NCI-H1417 (cell line): ENCODE data around the gene IPO4.
"Not testable (repeated sequence)": the region's sequence is repeated elsewhere in the genome, so short reads cannot be mapped to it uniquely, and the experiment has no call there.

Experiments used
- DNase-seq, 3 experiments: peaks; one replicate each; lab custom pipeline; 2025; lab: John Stamatoyannopoulos, UW

The IPO4 gene

DNA sequence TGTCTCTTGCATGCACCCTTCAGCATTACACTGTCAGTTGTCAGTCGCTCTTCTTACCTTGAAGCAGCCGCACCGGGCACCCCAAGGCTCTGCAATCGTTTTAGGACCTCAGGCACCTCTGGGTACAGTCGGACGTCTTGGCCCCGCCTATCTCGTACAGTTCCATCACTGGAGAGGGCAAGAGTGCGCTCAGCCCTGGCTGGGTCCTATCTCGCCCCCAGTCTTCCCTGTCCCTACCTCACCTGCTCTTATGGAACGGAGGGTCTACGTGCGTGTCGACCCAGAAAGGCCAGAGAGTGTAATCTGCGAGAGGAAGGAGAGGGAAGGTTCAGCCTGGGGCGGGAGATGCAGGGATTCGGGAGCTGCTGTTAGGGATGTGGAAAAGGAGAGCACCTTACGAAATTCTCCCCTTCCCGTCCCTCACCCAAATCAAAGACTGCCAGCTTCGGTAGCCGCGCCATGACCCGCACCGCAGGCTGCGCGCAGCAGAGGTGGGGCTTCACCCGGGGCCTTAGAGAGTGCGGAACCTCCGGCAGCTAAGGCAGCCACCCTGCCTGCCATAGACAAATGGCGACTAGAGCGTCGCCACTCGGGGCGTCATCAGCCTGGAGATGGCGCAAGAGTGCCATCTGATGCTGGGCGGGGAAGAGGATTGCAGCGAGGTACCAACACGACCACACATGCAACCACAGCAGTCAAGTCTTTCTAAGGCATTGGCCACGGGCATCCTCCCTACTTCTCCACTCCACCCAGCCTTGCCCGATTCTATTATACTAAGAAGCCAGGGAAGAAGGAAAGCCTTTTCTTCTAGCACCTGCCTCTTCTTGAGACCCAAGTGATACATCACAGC, 27.1 kb upstream of the IPO4 start, which contains the start of gene MDP1:
Gene MDP1, minus strand, starts transcription at position 572 of the 850 bp plus-strand sequence. Its CDS starts 111 bp downstream, at position 461.
- peak; percentile 89 to 94 (median 90) for DNase-seq

- DNase-seq: peak in 1 of 3 experiments; percentile 45
These were observed 25.4 kb upstream of the IPO4 start for GRCh38 chr14:24213866-24214662.

- peak; percentile 95 to 98 (median 98) for DNase-seq
These were observed 24.6 kb upstream of the IPO4 start, which contains the start of gene CHMP4A for GRCh38 chr14:24212924-24213865. Gene CHMP4A (minus strand): TSS chr14:24213488. CDS start chr14:24213439, 49 bp downstream.

GRCh38 chr14:24211311-24211710, 22.7 kb upstream of the IPO4 start:
- no peak for DNase-seq

GRCh38 chr14:24207625-24208024, 19.0 kb upstream of the IPO4 start:
- DNase-seq: no peak

GRCh38 chr14:24207104-24207551, 18.5 kb upstream of the IPO4 start:
- DNase-seq: no peak

DNA sequence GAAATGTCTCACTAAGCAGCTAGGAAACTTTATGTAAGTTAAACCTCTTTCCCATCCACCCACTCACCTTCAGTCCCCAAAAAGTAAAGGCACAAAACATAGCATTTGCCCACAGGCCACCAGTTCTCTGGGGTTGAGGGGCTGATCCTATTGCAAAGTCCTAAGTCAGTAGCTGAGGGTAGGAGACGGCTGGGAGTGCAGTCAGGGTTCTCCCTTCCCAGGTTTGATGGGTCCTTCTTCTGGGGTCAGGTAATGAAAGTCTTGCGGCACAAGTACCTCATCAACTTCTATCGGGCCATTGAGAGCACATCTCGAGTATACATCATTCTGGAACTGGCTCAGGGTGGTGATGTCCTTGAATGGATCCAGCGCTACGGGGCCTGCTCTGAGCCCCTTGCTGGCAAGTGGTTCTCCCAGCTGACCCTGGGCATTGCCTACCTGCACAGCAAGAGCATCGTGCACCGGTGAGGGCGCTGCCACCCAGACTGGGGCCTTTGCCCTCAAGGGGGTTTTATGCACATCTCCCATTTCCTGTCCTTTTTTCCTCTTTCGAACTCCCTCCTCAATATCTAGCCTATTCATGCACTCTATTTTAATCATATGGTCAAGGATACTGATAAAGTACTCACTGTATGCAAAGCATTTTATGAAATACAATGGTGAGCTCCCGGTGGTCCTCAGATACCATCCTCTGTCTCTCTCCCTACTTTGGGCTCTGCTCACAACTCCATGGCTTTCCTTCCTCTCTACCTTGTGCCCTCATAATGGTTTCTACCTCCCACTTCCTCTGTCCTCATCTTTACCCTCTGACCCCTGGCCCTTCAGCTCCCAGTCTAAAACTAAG, 17.9 kb upstream of the IPO4 start:
- no peak for DNase-seq

DNA sequence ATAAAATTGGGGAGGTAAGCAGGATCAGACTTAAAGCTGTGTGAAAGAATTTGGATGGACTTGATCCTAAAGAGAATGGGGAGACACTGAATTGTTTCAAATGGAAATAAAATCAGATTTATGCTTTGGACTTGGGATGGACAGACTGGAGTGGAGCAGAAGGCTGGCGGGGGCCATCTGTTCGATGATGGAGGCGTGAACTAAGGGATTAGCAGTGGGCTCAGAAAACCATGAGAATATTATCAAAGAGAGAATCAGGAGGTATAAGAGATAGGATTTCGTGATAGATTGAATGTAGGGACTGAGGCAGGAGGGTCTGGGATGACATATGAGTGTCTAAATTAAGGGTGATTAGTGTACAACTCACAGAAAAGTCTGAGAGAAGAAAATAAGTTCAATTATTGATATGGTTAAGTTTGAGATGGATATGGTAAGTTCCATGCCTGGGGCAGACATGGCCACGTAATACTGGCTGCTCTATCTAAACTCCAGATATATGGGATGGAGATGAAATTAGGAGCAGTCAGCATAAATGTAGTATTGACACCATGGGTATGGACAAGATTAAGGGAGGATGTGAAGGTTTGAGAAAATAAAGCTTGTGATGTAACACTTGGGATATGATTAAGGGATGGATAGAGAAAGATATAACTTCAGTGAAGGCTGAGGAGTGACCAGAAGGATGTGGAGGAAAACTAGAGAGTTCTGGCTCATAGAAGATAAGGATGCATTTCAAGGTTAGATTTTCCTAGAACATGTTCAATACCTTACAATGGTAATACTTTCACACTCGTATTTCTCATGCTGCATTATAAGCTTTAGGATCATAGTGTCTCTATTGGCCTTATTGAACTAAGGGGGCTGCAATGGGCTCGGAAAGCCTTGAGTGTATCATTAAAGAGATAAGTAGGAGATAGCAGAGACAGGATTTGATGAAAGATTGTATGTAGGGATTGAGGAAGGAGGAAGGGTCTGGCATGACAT, 15.8 kb upstream of the IPO4 start:
- DNase-seq: no peak

DNA sequence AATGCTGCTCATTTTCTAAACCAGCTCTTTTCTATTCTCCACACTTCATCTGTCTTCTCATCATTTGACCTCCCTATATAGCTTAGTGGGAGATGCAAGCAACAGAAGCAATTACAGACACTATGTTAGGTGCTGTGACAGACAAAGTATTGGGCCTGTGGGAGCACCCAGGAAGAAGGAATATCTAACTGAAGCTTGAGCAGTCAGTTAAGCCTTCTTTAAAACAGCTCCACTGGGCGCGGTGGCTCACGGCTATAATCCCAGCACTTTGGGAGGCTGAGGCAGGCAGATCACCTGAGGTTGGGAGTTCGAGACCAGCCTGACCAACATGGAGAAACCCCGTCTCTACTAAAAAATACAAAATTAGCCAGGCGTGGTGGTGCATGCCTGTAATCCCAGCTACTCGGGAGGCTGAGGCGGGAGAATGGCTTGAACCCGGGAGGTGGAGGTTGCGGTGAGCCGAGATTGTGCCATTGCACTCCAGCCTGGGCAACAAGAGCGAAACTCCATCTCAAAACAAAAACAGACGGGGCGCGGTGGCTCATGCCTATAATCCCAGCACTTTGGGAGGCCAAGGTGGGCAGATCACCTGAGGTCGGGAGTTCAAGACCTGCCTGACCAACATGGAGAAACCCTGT, 14.8 kb upstream of the IPO4 start:
- DNase-seq: not testable (repeated sequence)

GRCh38 chr14:24202538-24202937, 13.9 kb upstream of the IPO4 start:
- DNase-seq: not testable (repeated sequence)

DNA sequence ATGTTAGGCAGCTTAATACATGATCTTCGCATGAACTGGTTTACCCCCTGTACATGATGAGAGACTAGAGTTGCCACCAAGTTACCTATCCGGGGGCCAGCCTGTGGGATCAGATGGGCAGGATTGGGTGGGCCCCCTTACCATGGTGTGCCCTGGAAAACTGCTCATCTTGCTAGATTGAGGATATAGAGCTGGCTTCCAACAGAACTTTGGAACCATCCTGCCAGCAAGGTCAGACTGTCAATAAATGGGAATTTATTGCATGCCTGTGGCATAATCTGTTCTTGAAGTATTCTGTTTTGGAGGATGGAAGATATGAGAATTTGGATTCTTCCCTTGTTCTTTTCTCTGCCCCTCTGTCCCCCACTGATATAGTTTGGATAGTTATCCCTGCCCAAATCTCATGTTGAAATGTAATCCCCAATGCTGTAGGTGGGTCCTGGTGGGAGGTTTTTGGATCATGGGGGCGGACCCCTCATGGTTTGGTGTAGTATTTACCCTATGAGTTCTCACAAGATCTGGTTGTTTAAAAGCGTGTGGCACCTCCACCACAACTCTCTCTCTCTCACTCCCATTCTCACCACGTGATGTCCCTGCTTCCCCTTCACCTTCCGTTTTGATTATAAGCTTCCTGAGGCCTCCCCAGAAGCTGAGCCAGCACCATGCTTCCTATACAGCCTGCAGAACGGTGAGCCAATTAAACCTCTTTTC, 10.4 kb upstream of the IPO4 start:
- no peak for DNase-seq

GRCh38 chr14:24197056-24197450, 8.4 kb upstream of the IPO4 start:
- no peak for DNase-seq

- peak in 2 of 3 experiments; percentile 40 to 73 for DNase-seq
These were observed 7.7 kb upstream of the IPO4 start for GRCh38 chr14:24196071-24197055.

DNA sequence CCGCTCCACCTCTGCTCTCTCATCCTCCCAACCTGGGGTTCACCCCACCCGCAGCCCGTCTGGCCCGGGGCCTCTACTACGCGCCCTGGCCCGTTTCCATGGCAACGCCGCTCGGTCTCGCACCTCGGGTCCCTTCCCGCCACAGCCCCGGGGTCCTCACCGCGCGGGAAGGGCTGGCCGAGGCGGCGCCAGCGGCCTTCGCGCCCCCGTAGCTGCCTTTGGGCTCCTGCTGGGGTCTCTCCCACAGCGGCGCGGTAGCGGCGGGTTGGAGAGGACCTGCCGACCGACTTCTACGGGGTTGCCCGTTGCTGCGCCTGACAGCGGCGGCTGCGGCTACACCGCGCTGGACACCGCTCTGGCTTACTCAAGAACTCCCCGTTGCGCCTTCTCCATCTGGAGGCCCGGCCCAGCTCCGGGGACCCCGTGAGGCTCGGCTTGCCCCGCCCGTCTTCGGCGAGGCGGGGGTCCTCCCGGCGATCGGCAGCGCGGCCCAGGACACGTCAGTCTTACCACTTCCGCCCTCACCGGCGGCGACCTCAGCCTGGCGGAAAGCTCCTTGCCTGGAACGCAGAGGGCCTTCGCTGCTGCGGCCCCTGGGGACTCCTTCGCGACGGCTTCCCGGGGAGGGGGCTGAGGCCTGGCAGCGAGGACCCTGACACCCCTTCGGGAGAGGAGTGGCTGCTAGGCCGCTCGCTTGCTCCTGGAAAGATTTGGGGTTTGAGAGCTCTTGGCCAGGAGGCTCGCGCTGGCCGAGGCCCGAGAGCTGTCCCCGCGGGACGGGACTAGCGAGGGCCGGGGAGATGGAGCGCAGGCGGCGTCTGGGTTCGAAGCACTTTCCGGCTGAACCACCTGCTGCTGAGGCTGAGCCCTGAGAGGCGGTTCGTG, 6.8 kb upstream of the IPO4 start, which contains the start of gene TM9SF1:
Gene TM9SF1, minus strand, starts transcription at position 256 of the 885 bp plus-strand sequence. CDS start 422 bp downstream, outside the sequence.
- DNase-seq: peak; percentile 85 to 93 (median 92)

DNA sequence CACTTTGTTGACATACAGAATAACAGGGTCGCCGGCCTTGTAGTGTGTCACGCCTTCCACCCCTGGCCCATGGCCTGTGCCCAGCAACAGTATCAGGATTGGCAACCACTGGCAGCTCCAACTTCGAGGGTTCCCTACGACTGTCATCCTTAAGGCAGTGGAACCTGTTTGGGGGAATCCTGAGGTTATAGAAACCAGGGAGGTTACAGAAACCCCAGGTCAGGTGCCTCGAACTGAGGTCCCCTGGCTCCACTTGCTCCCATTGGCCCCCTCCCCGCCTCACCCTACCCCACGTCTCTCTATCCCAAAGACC, 6.2 kb upstream of the IPO4 start:
- no peak for DNase-seq
